SH-SY5Y (cell line): Measurements from ENCODE around the gene MTA2.

Experiments used
- GATA2 ChIP-seq: IDR thresholded peaks from 2 replicates; pipeline ENCODE4 v1.6.1; 2011; ENCODE audit warnings: mild to moderate bottlenecking, low read depth, low read length
- GATA3 ChIP-seq: IDR thresholded peaks from 2 replicates; pipeline ENCODE4 v1.6.1; 2011; ENCODE audit warnings: low read depth, mild to moderate bottlenecking, low read length, moderate library complexity

DNA sequence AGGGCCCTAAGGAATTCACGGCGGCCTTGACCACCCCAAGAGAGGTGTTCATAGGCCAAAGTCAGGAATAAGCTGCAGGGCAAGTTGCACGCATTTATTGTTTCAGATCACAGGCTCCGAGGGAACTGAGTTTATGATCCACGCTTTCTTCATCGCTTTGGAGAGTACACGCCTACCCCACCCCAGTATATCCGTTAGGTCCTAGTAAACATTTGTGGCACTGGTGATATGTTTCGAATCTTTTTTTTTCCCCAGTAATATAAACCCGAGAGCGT, 43.9 kb upstream of the MTA2 start:
- no peak; the same call in 1 of the 2 replicates for TF ChIP-seq GATA2
- no peak for TF ChIP-seq GATA3
